ENCODE results near the gene KCNIP1.

The KCNIP1 gene

GRCh38 chr5:170570476-170570875 is 66.7 kb downstream of the KCNIP1 start:
- no peak for DNase-seq

- DNase-seq: no peak
Measured at GRCh38 chr5:170571281-170571731, 67.5 kb downstream of the KCNIP1 start.

- DNase-seq: peak; percentile 76
Measured at GRCh38 chr5:170571875-170572852, 68.3 kb downstream of the KCNIP1 start.

- no peak for DNase-seq
Measured at GRCh38 chr5:170573114-170573513, 69.3 kb downstream of the KCNIP1 start.

GRCh38 chr5:170573660-170574059 is 69.8 kb downstream of the KCNIP1 start:
- no peak for DNase-seq

- no peak for DNase-seq
Measured at GRCh38 chr5:170576602-170577535, 73.0 kb downstream of the KCNIP1 start.

GRCh38 chr5:170579601-170580000 is 75.8 kb downstream of the KCNIP1 start:
- no peak for DNase-seq

GRCh38 chr5:170581211-170581610 is 77.4 kb downstream of the KCNIP1 start:
- no peak for DNase-seq

GRCh38 chr5:170582644-170583330 is 79.0 kb downstream of the KCNIP1 start:
- DNase-seq: no peak

GRCh38 chr5:170584003-170584402 is 80.2 kb downstream of the KCNIP1 start:
- no peak for DNase-seq

- DNase-seq: no peak
Measured at GRCh38 chr5:170584450-170585058, 80.7 kb downstream of the KCNIP1 start.

GRCh38 chr5:170585273-170585948 is 81.6 kb downstream of the KCNIP1 start:
- no peak for DNase-seq

GRCh38 chr5:170587808-170588207 is 84.0 kb downstream of the KCNIP1 start:
- no peak for DNase-seq

- DNase-seq: no peak
Measured at GRCh38 chr5:170589643-170590042, 85.8 kb downstream of the KCNIP1 start.

GRCh38 chr5:170590566-170590965 is 86.7 kb downstream of the KCNIP1 start:
- DNase-seq: no peak

- DNase-seq: no peak
Measured at GRCh38 chr5:170591054-170591453, 87.2 kb downstream of the KCNIP1 start.

- DNase-seq: no peak
Measured at GRCh38 chr5:170596482-170597044, 92.7 kb downstream of the KCNIP1 start.

- DNase-seq: peak; percentile 52
Measured at GRCh38 chr5:170597109-170597751, 93.4 kb downstream of the KCNIP1 start.

- peak; percentile 61 for DNase-seq
Measured at GRCh38 chr5:170597872-170598271, 94.1 kb downstream of the KCNIP1 start.

- DNase-seq: no peak
Measured at GRCh38 chr5:170599756-170600155, 95.9 kb downstream of the KCNIP1 start.

GRCh38 chr5:170601619-170602018 is 97.8 kb downstream of the KCNIP1 start:
- DNase-seq: no peak

Measured in left hindlimb (tissue), 1 donor.